ENCODE results near the gene ZBTB20. TPM values are rescaled to one million over a fixed set of nuclear protein-coding genes. Genes with fewer than 3 reads are reported as not detected.
A peak's percentile ranks its signal among the peaks of the same experiment; 100 is the strongest.

The ZBTB20 gene
- polyA plus RNA-seq, 1 of the 3 experiments (the other 2 are of a cell fraction) = 0.43 TPM

GRCh38 chr3:115086344-115086743 lies 60.7 kb downstream of the ZBTB20 start (continued):
- TF ChIP-seq MEF2A (IDR thresholded peaks at IDR 0.05; ENCODE audit: borderline replicate concordance, low read depth) (no peak), EZH2phosphoT487 (IDR thresholded peaks at IDR 0.05; ENCODE audit: borderline replicate concordance, low read depth) (no peak)

GRCh38 chr3:115085197-115085865 lies 61.8 kb downstream of the ZBTB20 start:
- CTCF ChIA-PET = interaction anchor here (0.8 to 2.3 kb wide), 8 partner anchors 10 to 703 kb away, joined by 3 to 21 read pairs (median 4); no protein-coding TSS in a partner anchor

GRCh38 chr3:115084686-115085085 lies 62.4 kb downstream of the ZBTB20 start:
- POLR2A ChIA-PET = no interaction called here
- WGBS (ENCODE audit: low lambda C conversion rate) = 91% methylated on average over 4 of the region's 4 CpGs
- TF ChIP-seq RCOR1 (IDR thresholded peaks at IDR 0.05; ENCODE audit: low read length) (no peak), ELF1 (IDR thresholded peaks at IDR 0.05) (no peak), EP300 (IDR thresholded peaks at IDR 0.05; ENCODE audit: borderline replicate concordance in 1 of 2, low read depth in 1 of 2, low read length in 1 of 2) (no peak), FOSL2 (IDR thresholded peaks at IDR 0.05; ENCODE audit: borderline replicate concordance, low read depth) (no peak), MXI1 (IDR thresholded peaks at IDR 0.05; ENCODE audit: low read depth, low read length) (no peak), TEAD4 (IDR thresholded peaks at IDR 0.05; ENCODE audit: borderline replicate concordance, insufficient read depth) (no peak), GATA2 (CRISPR knock-in tag; IDR thresholded peaks at IDR 0.05) (no peak), RXRA (IDR thresholded peaks at IDR 0.05; ENCODE audit: borderline replicate concordance, low read depth) (no peak), REST (IDR thresholded peaks at IDR 0.05; ENCODE audit: low read depth, low read length) (no peak), MAX (IDR thresholded peaks at IDR 0.05; ENCODE audit: low read depth) (no peak), CHD2 (IDR thresholded peaks at IDR 0.05; ENCODE audit: low read length, partially characterized antibody) (no peak), FOXM1 (IDR thresholded peaks at IDR 0.05; ENCODE audit: low read depth) (no peak), SIN3A (IDR thresholded peaks at IDR 0.05; ENCODE audit: borderline replicate concordance, low read depth, low read length) (no peak)

More at GRCh38 chr3:115085197-115085865, 61.8 kb downstream of the ZBTB20 start:
- TF ChIP-seq CTCF (IDR thresholded peaks at IDR 0.05) (peak; percentile 37), FOXM1 (IDR thresholded peaks at IDR 0.05; ENCODE audit: low read depth) (no peak)
- no peaks in the 10 kb centered on the region for H3K9me2 ChIP-seq
- DNase-seq = no peak
- no peak overlapping the region for H3K9ac ChIP-seq
- peak overlapping the region; percentile 13; the same call in 1 of the 2 replicates for H2AFZ ChIP-seq (ENCODE audit: low read depth)
- WGBS (ENCODE audit: low lambda C conversion rate) = 87% methylated on average over 2 of the region's 2 CpGs
- POLR2A ChIA-PET = no interaction called here
- H3K4me2 ChIP-seq = no peak overlapping the region
- no peaks in the 10 kb centered on the region for H3K9me3 ChIP-seq
- no peaks in the 10 kb centered on the region for H3K79me2 ChIP-seq (ENCODE audit: insufficient read depth)
- H3K27ac ChIP-seq (ENCODE audit: low read depth in 2 of 2, low read length in 1 of 2) = no peak overlapping the region
- H3F3A ChIP-seq (replicated peaks; ENCODE audit: insufficient read depth) = no peaks in the 10 kb centered on the region
- H3K4me1 ChIP-seq (ENCODE audit: control insufficient read depth in 1 of 2, insufficient read depth in 2 of 2, low read depth in 1 of 2, low read length in 1 of 2) = peaks cover 0 to 5% of the 10 kb centered on the region in 2 experiments; a peak in 2 of 4 replicates
- H3K27me3 ChIP-seq (ENCODE audit: insufficient read depth) = no peaks in the 10 kb centered on the region
- H3K4me3 ChIP-seq (ENCODE audit: low read depth in 2 of 2, low read length in 1 of 2) = no peak overlapping the region
- no peaks in the 10 kb centered on the region for H3K36me3 ChIP-seq (replicated peaks in 1 of 2; ENCODE audit: control insufficient read depth in 1 of 2, insufficient read depth in 2 of 2, low read length in 1 of 2)
- no peaks in the 10 kb centered on the region for H4K20me1 ChIP-seq (ENCODE audit: insufficient read depth)

More at GRCh38 chr3:115084686-115085085, 62.4 kb downstream of the ZBTB20 start:
- H3K4me1 ChIP-seq (ENCODE audit: control insufficient read depth in 1 of 2, insufficient read depth in 2 of 2, low read depth in 1 of 2, low read length in 1 of 2) = peaks cover 0 to 5% of the 10 kb centered on the region in 2 experiments; a peak in 2 of 4 replicates
- H3F3A ChIP-seq (replicated peaks; ENCODE audit: insufficient read depth) = no peaks in the 10 kb centered on the region
- H3K27ac ChIP-seq (ENCODE audit: low read depth in 2 of 2, low read length in 1 of 2) = no peak overlapping the region
- H3K4me2 ChIP-seq = no peak overlapping the region
- no peak overlapping the region for H2AFZ ChIP-seq (ENCODE audit: low read depth)
- DNase-seq = no peak
- CTCF ChIA-PET = interaction anchor here (0.8 to 2.3 kb wide), 8 partner anchors 11 to 702 kb away, joined by 3 to 21 read pairs (median 4); no protein-coding TSS in a partner anchor
- no peaks in the 10 kb centered on the region for H4K20me1 ChIP-seq (ENCODE audit: insufficient read depth)
- no peaks in the 10 kb centered on the region for H3K36me3 ChIP-seq (replicated peaks in 1 of 2; ENCODE audit: control insufficient read depth in 1 of 2, insufficient read depth in 2 of 2, low read length in 1 of 2)
- no peak overlapping the region for H3K4me3 ChIP-seq (ENCODE audit: low read depth in 2 of 2, low read length in 1 of 2)
- no peaks in the 10 kb centered on the region for H3K9me3 ChIP-seq
- H3K79me2 ChIP-seq (ENCODE audit: insufficient read depth) = no peaks in the 10 kb centered on the region
- no peaks in the 10 kb centered on the region for H3K9me2 ChIP-seq
- H3K9ac ChIP-seq = no peak overlapping the region
- no peaks in the 10 kb centered on the region for H3K27me3 ChIP-seq (ENCODE audit: insufficient read depth)

All from SK-N-SH (cell line).